Hepatocyte (in vitro differentiated cells): ENCODE measurements around the gene EDEM2.

Experiments used
- EZH2 ChIP-seq: fragments of 200-600 bp; sonication (generic); IDR thresholded peaks from 2 replicates; pipeline ENCODE4 v1.6.1; 2016; ENCODE audit warnings: antibody characterized with exemption, mild to moderate bottlenecking, borderline replicate concordance
- EZH2phosphoT487 ChIP-seq: fragments of 200-600 bp; sonication (generic); IDR thresholded peaks from one replicate; pipeline ENCODE4 v1.6.1; 2018; ENCODE audit warnings: antibody characterized with exemption, mild to moderate bottlenecking, low read depth, moderate library complexity; ENCODE audit not compliant: unreplicated experiment, severe bottlenecking
- TF ChIP-seq, protein P1 (sequence below): fragments of 200-600 bp; sonication (generic); IDR thresholded peaks from 2 replicates; pipeline ENCODE4 v1.5.1; 2016; ENCODE audit warnings: antibody characterized with exemption, mild to moderate bottlenecking; ENCODE audit not compliant: poor library complexity

DNA sequence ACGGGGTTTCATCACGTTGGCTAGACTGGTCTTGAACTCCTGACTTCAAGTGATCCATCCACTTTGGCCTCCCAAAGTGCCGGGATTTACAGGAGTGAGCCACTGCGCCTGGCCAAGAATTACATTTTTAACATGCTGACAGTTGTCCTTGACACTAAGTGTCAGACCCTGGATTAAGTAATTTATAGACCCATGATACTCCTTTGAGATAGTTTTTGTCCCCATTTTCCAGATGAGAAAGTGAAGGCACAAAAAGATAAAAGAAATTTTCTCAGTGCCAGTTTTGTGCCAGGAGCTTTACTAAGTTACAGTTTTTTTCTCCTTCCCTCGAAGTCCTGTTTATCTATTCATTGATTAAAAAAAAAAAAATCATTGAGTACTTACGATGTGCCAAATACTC is 9.8 kb upstream of the EDEM2 start:
- TF ChIP-seq, protein P1, sequence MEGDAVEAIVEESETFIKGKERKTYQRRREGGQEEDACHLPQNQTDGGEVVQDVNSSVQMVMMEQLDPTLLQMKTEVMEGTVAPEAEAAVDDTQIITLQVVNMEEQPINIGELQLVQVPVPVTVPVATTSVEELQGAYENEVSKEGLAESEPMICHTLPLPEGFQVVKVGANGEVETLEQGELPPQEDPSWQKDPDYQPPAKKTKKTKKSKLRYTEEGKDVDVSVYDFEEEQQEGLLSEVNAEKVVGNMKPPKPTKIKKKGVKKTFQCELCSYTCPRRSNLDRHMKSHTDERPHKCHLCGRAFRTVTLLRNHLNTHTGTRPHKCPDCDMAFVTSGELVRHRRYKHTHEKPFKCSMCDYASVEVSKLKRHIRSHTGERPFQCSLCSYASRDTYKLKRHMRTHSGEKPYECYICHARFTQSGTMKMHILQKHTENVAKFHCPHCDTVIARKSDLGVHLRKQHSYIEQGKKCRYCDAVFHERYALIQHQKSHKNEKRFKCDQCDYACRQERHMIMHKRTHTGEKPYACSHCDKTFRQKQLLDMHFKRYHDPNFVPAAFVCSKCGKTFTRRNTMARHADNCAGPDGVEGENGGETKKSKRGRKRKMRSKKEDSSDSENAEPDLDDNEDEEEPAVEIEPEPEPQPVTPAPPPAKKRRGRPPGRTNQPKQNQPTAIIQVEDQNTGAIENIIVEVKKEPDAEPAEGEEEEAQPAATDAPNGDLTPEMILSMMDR: no peak
- TF ChIP-seq EZH2 (no peak), EZH2phosphoT487 (no peak)
